Mesenchymal stem cell (in vitro differentiated cells and primary cell): ENCODE measurements around the gene RAB30.

ENCODE experiments used
- DNase-seq: peaks from one replicate; pipeline ENCODE4 v3.0.0-alpha.2; 2013
- H2AFZ ChIP-seq: one replicate; pipeline ENCODE4 v1.6.1; 2013; ENCODE audit warnings: low read depth, mild to moderate bottlenecking, control low read depth, inconsistent platforms, low read length, moderate library complexity
- H2AK5ac ChIP-seq: 2 replicates; pipeline ENCODE4 v1.6.1; 2013; ENCODE audit warnings: low read length, moderate library complexity, mild to moderate bottlenecking, inconsistent platforms; ENCODE audit not compliant: severe bottlenecking
- H2BK120ac ChIP-seq: one replicate; pipeline ENCODE4 v1.6.1; 2013; ENCODE audit warnings: low read depth, mild to moderate bottlenecking, inconsistent platforms, low read length, moderate library complexity
- H2BK12ac ChIP-seq, 2 experiments: one replicate each; pipeline ENCODE4 v1.6.1; 2013; ENCODE audit warnings: inconsistent platforms in 2 of 2, low read length in 2 of 2, mild to moderate bottlenecking in 2 of 2, moderate library complexity in 2 of 2, control low read depth in 1 of 2
- H2BK15ac ChIP-seq: one replicate; pipeline ENCODE4 v1.6.1; 2013; ENCODE audit warnings: mild to moderate bottlenecking, low read depth, inconsistent platforms; ENCODE audit not compliant: poor library complexity, severe bottlenecking
- H2BK5ac ChIP-seq: 2 replicates; pipeline ENCODE4 v1.6.1; 2013; ENCODE audit warnings: low read depth, mild to moderate bottlenecking, low read length, control low read depth, inconsistent platforms; ENCODE audit not compliant: poor library complexity, severe bottlenecking
- H3K14ac ChIP-seq, 2 experiments: one replicate each; pipeline ENCODE4 v1.6.1; 2013; ENCODE audit warnings: inconsistent platforms in 2 of 2, low read length in 2 of 2, control low read depth in 1 of 2, mild to moderate bottlenecking in 1 of 2, moderate library complexity in 1 of 2
- H3K18ac ChIP-seq, 2 experiments: one replicate each; pipeline ENCODE4 v1.6.1; 2013; ENCODE audit warnings: inconsistent platforms in 2 of 2, low read length in 2 of 2, control low read depth in 1 of 2, low read depth in 1 of 2, mild to moderate bottlenecking in 1 of 2
- H3K23ac ChIP-seq, 2 experiments: one replicate each; pipeline ENCODE4 v1.6.1; 2013; ENCODE audit warnings: inconsistent platforms in 2 of 2, low read length in 2 of 2, mild to moderate bottlenecking in 2 of 2, moderate library complexity in 2 of 2, control low read depth in 1 of 2
- H3K27ac ChIP-seq: 2 replicates; pipeline ENCODE4 v1.5.1; 2013; ENCODE audit warnings: mild to moderate bottlenecking, moderate library complexity, low read length, control low read depth, inconsistent platforms; ENCODE audit not compliant: poor library complexity, severe bottlenecking
- H3K27me3 ChIP-seq, 2 experiments: 2 replicates each; pipeline versions ENCODE4 v1.6.1 to v1.7.0; 2013; ENCODE audit warnings: low read length in 2 of 2, mild to moderate bottlenecking in 2 of 2, moderate library complexity in 2 of 2, control low read depth in 1 of 2, inconsistent platforms in 1 of 2; ENCODE audit not compliant: control insufficient read depth in 1 of 2, insufficient read depth in 1 of 2
- H3K36me3 ChIP-seq, 2 experiments: 2 replicates each; pipeline versions ENCODE4 v1.6.1 to v1.7.0; 2013; ENCODE audit warnings: low read length in 2 of 2, control low read depth in 1 of 2, inconsistent platforms in 1 of 2, low read depth in 1 of 2, mild to moderate bottlenecking in 1 of 2; ENCODE audit not compliant: insufficient read depth in 2 of 2, control insufficient read depth in 1 of 2
- H3K4ac ChIP-seq, 2 experiments: one replicate each; pipeline ENCODE4 v1.6.1; 2013; ENCODE audit warnings: inconsistent platforms in 2 of 2, low read length in 2 of 2, mild to moderate bottlenecking in 2 of 2, moderate library complexity in 2 of 2, control low read depth in 1 of 2, low read depth in 1 of 2
- H3K4me1 ChIP-seq: 2 replicates; pipeline ENCODE4 v1.6.1; 2013; ENCODE audit warnings: low read depth, low read length, control low read depth; ENCODE audit not compliant: control insufficient read depth, insufficient read depth
- H3K4me2 ChIP-seq: 2 replicates; pipeline ENCODE4 v1.6.1; 2013; ENCODE audit warnings: low read length, mild to moderate bottlenecking, inconsistent platforms; ENCODE audit not compliant: poor library complexity, severe bottlenecking
- H3K4me3 ChIP-seq, 2 experiments: 2 replicates each; pipeline versions ENCODE4 v1.5.1 to v1.7.0; 2013; ENCODE audit warnings: low read length in 2 of 2, mild to moderate bottlenecking in 2 of 2, control low read depth in 1 of 2, low read depth in 1 of 2; ENCODE audit not compliant: insufficient read depth in 1 of 2
- H3K79me1 ChIP-seq: replicated peaks from 2 replicates; pipeline ENCODE4 v1.6.1; 2013; ENCODE audit warnings: mild to moderate bottlenecking, control low read depth, low read length, inconsistent platforms; ENCODE audit not compliant: poor library complexity, severe bottlenecking
- H3K9ac ChIP-seq: 2 replicates; pipeline ENCODE4 v1.7.0; 2013; ENCODE audit warnings: mild to moderate bottlenecking, low read length, moderate library complexity
- H3K9me3 ChIP-seq: 2 replicates; pipeline ENCODE4 v1.7.0; 2013; ENCODE audit warnings: mild to moderate bottlenecking, low read length; ENCODE audit not compliant: control insufficient read depth
- H4K8ac ChIP-seq: one replicate; pipeline ENCODE4 v1.6.1; 2013; ENCODE audit warnings: inconsistent platforms, mild to moderate bottlenecking, low read length, moderate library complexity
- H4K91ac ChIP-seq: one replicate; pipeline ENCODE4 v1.6.1; 2013; ENCODE audit warnings: mild to moderate bottlenecking, low read length, inconsistent platforms
- WGBS: methylation state at CpG from one replicate; pipeline ENCODE4 v1.1.7; 2013; ENCODE audit warnings: mixed read lengths; 5-methylcytosine and 5-hydroxymethylcytosine counted together

The RAB30 gene

GRCh38 chr11:83057721-83058120 is 14.0 kb downstream of the RAB30 start:
- H3K4ac ChIP-seq: no peak overlapping the region
- peaks cover 0 to 3% of the 10 kb centered on the region in 2 experiments for H3K36me3 ChIP-seq
- no peaks in the 10 kb centered on the region for H3K9me3 ChIP-seq
- DNase-seq: no peak
- no peak overlapping the region for H2BK5ac ChIP-seq
- no peak overlapping the region for H4K8ac ChIP-seq
- H2BK120ac ChIP-seq: no peak overlapping the region
- no peak overlapping the region for H4K91ac ChIP-seq
- H3K4me1 ChIP-seq: peaks cover 1% of the 10 kb centered on the region
- no peak overlapping the region for H2BK15ac ChIP-seq
- no peak overlapping the region for H3K9ac ChIP-seq
- 95% methylated on average over 3 of the region's 3 CpGs for WGBS
- H2AFZ ChIP-seq: no peak overlapping the region
- no peak overlapping the region for H2AK5ac ChIP-seq
- no peak overlapping the region for H2BK12ac ChIP-seq
- no peaks in the 10 kb centered on the region for H3K27me3 ChIP-seq
- no peak overlapping the region for H3K23ac ChIP-seq
- no peak overlapping the region for H3K27ac ChIP-seq
- H3K4me2 ChIP-seq: no peak overlapping the region
- H3K18ac ChIP-seq: no peak overlapping the region
- no peak overlapping the region for H3K4me3 ChIP-seq
- peaks cover 30% of the 10 kb centered on the region for H3K79me1 ChIP-seq
- H3K14ac ChIP-seq: no peak overlapping the region

GRCh38 chr11:83056611-83057010 is 15.1 kb downstream of the RAB30 start:
- H3K4me3 ChIP-seq: no peak overlapping the region
- no peak overlapping the region for H4K91ac ChIP-seq
- H3K4me2 ChIP-seq: no peak overlapping the region
- no peak overlapping the region for H3K14ac ChIP-seq
- H3K79me1 ChIP-seq: peaks cover 30% of the 10 kb centered on the region
- no peak overlapping the region for H4K8ac ChIP-seq
- no peak overlapping the region for H3K27ac ChIP-seq
- H3K18ac ChIP-seq: no peak overlapping the region
- no peak overlapping the region for H2BK5ac ChIP-seq
- no peak overlapping the region for H2BK120ac ChIP-seq
- H3K4me1 ChIP-seq: peaks cover 4% of the 10 kb centered on the region
- H2AFZ ChIP-seq: no peak overlapping the region
- no peak overlapping the region for H3K4ac ChIP-seq
- no peaks in the 10 kb centered on the region for H3K9me3 ChIP-seq
- H2BK12ac ChIP-seq: no peak overlapping the region
- no peak overlapping the region for H2BK15ac ChIP-seq
- H2AK5ac ChIP-seq: no peak overlapping the region
- DNase-seq: no peak
- no CpG with 5 or more reads among the region's 1 CpG for WGBS
- H3K36me3 ChIP-seq: peaks cover 0 to 3% of the 10 kb centered on the region in 2 experiments
- H3K23ac ChIP-seq: no peak overlapping the region
- no peaks in the 10 kb centered on the region for H3K27me3 ChIP-seq
- no peak overlapping the region for H3K9ac ChIP-seq

GRCh38 chr11:83056204-83056603 is 15.5 kb downstream of the RAB30 start:
- H2BK15ac ChIP-seq: no peak overlapping the region
- WGBS: 48% methylated on average over 2 of the region's 2 CpGs
- H3K18ac ChIP-seq: no peak overlapping the region
- no peak overlapping the region for H2BK12ac ChIP-seq
- H3K23ac ChIP-seq: no peak overlapping the region
- H4K8ac ChIP-seq: no peak overlapping the region
- H3K14ac ChIP-seq: no peak overlapping the region
- H2AFZ ChIP-seq: no peak overlapping the region
- H2AK5ac ChIP-seq: no peak overlapping the region
- H3K9ac ChIP-seq: no peak overlapping the region
- H3K27me3 ChIP-seq: no peaks in the 10 kb centered on the region
- no peak for DNase-seq
- H3K79me1 ChIP-seq: peaks cover 30% of the 10 kb centered on the region
- no peak overlapping the region for H4K91ac ChIP-seq
- H3K4me3 ChIP-seq: no peak overlapping the region
- no peaks in the 10 kb centered on the region for H3K9me3 ChIP-seq
- no peak overlapping the region for H2BK120ac ChIP-seq
- H3K27ac ChIP-seq: no peak overlapping the region
- no peak overlapping the region for H3K4me2 ChIP-seq
- H3K36me3 ChIP-seq: peaks cover 0 to 3% of the 10 kb centered on the region in 2 experiments
- no peak overlapping the region for H3K4ac ChIP-seq
- peaks cover 4% of the 10 kb centered on the region for H3K4me1 ChIP-seq
- no peak overlapping the region for H2BK5ac ChIP-seq

- Histone ChIP-seq H2BK12ac (peak overlapping the region in 1 of 2 experiments; percentile 19), H2AK5ac (no peak overlapping the region), H3K27ac (no peak overlapping the region), H4K8ac (no peak overlapping the region), H2BK5ac (no peak overlapping the region), H3K23ac (no peak overlapping the region), H3K4me2 (no peak overlapping the region), H3K27me3 (no peaks in the 10 kb centered on the region), H3K9me3 (no peaks in the 10 kb centered on the region), H4K91ac (no peak overlapping the region), H3K36me3 (peaks cover 0 to 3% of the 10 kb centered on the region in 2 experiments), H3K4ac (no peak overlapping the region), H3K14ac (no peak overlapping the region), H2BK15ac (no peak overlapping the region), H3K9ac (no peak overlapping the region), H3K79me1 (peaks cover 27% of the 10 kb centered on the region), H3K4me1 (peaks cover 4% of the 10 kb centered on the region), H2AFZ (no peak overlapping the region), H3K18ac (no peak overlapping the region), H3K4me3 (no peak overlapping the region), H2BK120ac (no peak overlapping the region)
- DNase-seq: no peak
- 100% methylated on average over 3 of the region's 3 CpGs for WGBS
These were observed 16.8 kb downstream of the RAB30 start for GRCh38 chr11:83054904-83055380.
